Left colon (tissue), 2 donors: ENCODE measurements around the gene ATG5. TPM values are rescaled to one million over a fixed set of nuclear protein-coding genes. Genes with fewer than 3 reads are reported as not detected.
A peak's percentile ranks its signal among the peaks of the same experiment; 100 is the strongest.

Experiments
- ATAC-seq: fragments of 200-7000 bp; cut with Tn5 transposase; one replicate; pipeline ENCODE4 v1.9.1; 2020; ENCODE audit warnings: mild to moderate bottlenecking, moderate library complexity
- DNase-seq, 2 donors: peaks; one replicate each; pipeline ENCODE4 v3.0.0-alpha.2; 2020
- intact Hi-C, 2 donors: fragments of 100-400 bp; cut with DNase I in 1 of 2; cut with micrococcal nuclease in 1 of 2; formaldehyde crosslinking; loops; one replicate each; pipeline versions ENCODE4 v1.11.2 to v1.14.0; 2022; cut with DNase I, micrococcal nuclease
- total RNA-seq, 2 donors: library from RNA; stranded (reverse); fragmentation: NEBNext Ultra II Directional; extraction: Animal tissue kit (Norgen Biotek cat#: 25700); gene quantifications; one replicate each; pipeline ENCODE4 v1.2.1, GENCODE V29; 2021
- donor health status: DM: no; HTN: no; CAD: no.
- donor health status: DM: yes; HTN: yes; CAD: no.

ATG5 gene
- total RNA-seq, 2 donors from 2014 or later: 43.7 to 46.7 TPM

DNA sequence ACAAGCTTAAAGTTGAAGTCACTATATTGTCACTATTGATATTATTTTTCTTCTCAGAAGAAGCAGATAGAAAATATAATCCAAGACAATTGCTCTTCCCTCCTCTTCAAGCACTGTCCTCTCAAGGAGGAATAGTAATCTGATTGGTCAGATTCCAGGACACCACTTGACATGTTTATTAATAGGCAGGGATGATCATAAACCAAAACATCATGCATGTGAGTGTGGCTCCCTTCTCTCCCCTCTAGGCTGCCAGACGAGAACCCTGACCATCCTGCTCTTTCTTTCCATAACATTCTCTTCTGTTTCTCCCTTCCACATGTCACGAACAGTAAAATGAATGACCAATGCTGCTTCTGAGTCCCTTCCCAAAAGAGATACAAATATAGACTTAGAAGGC lies 7.5 kb downstream of the ATG5 start:
- intact Hi-C loops: no loop called here

GRCh38 chr6:106316375-106316766 lies 9.2 kb downstream of the ATG5 start:
- no peak for DNase-seq
- ATAC-seq: no peak
- intact Hi-C loops: no loop called here

More for the DNA sequence above, 7.5 kb downstream of the ATG5 start:
- no peak for ATAC-seq
- DNase-seq: no peak

- DNase-seq: no peak
- intact Hi-C loops: no loop called here
- no peak for ATAC-seq
These were observed 9.7 kb downstream of the ATG5 start for GRCh38 chr6:106315765-106316374.

- intact Hi-C loops: loop anchor here in 1 of 2 donors (10.0 kb wide), 3 partner anchors 575 to 875 kb away; no protein-coding TSS in a partner anchor
- ATAC-seq: no peak
- no peak for DNase-seq
These were observed 15.7 kb downstream of the ATG5 start for GRCh38 chr6:106309766-106310373.

DNA sequence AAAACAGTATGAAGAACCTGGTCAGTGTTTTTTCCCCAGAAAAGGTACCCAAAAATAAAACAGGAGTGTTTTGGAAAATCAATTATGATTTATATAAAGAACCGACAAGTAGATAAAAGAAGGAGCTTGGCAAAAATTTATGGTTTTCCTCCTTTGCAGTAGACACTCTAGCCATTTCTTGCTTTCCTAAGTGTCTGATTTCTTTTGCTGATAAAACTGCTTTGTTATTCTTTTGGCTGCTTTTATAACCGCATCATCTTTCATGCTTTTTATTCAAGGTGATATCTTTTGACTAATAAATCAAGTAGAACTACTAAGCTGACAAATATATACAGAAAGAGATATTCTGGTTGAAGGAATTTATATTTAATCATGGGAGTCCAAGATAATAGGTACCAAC lies 16.6 kb downstream of the ATG5 start:
- no peak for ATAC-seq

DNA sequence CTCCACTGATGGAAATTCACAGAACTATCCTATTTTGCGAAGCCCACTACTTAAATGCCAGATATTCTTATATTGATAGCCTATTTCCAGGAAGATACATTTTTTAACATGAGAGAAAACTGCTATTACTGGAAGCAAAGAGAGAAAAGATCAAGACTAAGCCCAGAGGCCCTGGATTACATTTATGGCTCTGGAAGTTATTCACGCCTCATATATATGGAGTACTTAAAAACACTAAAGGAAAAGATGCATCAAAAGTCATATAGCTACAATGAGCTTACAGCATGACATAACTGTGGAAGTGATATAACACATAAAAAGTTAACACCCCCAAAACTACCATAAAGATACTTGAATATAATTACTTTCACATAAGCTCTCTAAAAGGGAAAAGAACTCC lies 19.8 kb downstream of the ATG5 start:
- ATAC-seq (peak; percentile 15), DNase-seq (no peak)
- intact Hi-C loops: loop anchor here in 1 of 2 donors (10.0 kb wide), 3 partner anchors 571 to 871 kb away; no protein-coding TSS in a partner anchor

More for the DNA sequence above, 16.6 kb downstream of the ATG5 start:
- no peak for DNase-seq
- intact Hi-C loops: loop anchor here in 1 of 2 donors (10.0 kb wide), 3 partner anchors 574 to 874 kb away; no protein-coding TSS in a partner anchor

DNA sequence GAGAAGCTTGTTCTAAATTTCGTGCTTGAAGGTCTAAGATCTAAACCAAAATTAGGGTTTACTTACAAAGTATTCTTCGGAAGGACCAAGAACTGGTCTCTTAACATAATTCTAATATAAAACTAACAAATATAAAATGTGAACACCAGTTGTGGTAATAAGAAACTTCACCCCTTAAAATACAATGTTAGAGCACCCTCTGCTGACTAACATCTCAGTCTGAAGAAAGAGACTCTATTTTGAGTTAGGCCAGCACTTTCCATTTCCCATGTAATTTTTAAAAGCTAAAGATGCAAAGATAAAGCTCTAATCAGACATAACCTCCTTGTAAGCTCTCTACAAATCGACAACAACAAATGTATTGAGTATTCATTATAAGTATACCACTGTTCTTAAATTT lies 24.6 kb downstream of the ATG5 start:
- intact Hi-C loops: loop anchor here in 1 of 2 donors (10.0 kb wide), 3 partner anchors 566 to 866 kb away; no protein-coding TSS in a partner anchor
- DNase-seq: no peak
- ATAC-seq: peak; percentile 71

- peak; percentile 71 for ATAC-seq
- intact Hi-C loops: loop anchor here in 1 of 2 donors (10.0 kb wide), 3 partner anchors 565 to 865 kb away; no protein-coding TSS in a partner anchor
- no peak for DNase-seq
These were observed 25.4 kb downstream of the ATG5 start for GRCh38 chr6:106300020-106300780.

GRCh38 chr6:106293116-106293515 lies 32.4 kb downstream of the ATG5 start:
- intact Hi-C loops: no loop called here
- no peak for DNase-seq
- ATAC-seq: no peak

DNA sequence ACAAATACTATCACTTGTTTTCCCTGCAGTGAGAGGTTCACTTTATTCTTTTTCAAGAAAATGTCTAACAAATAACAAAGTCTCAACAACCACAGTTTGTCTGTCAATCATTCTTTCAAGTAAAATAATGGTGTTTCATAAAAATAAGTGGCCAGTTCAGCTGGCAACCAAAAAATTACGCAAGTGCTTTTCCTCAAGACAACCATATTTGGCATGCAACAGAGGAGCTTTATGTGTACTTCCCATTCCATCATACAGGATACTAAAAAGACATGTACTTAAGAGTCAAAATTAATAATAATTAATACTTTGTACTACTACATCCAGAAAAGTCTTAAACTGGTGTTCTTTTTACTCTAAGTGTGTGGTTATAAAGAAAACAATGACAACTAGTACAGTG lies 34.6 kb downstream of the ATG5 start:
- intact Hi-C loops: no loop called here
- DNase-seq: no peak
- no peak for ATAC-seq

DNA sequence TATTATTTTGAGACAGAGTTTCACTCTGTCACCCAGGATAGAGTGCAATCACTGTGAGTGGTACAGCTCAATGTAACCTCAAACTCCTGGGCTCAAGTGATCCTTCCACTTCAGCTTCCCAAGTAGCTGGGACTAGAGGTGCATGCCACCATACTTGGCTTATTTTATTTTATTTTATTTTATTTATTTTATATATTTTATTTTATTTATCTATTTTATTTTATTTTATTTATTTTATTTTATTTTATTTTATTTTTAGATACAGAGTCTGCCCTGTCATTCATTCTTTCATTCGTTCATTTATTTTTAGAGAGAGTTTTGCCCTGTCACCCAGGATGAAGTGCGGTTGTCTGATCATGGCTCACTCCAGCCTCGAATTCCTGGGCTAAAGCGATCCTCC lies 35.5 kb downstream of the ATG5 start:
- DNase-seq: no peak
- no peak for ATAC-seq
- intact Hi-C loops: no loop called here

- ATAC-seq (no peak), DNase-seq (no peak)
- intact Hi-C loops: no loop called here
These were observed 38.3 kb downstream of the ATG5 start for GRCh38 chr6:106287215-106287614.

DNA sequence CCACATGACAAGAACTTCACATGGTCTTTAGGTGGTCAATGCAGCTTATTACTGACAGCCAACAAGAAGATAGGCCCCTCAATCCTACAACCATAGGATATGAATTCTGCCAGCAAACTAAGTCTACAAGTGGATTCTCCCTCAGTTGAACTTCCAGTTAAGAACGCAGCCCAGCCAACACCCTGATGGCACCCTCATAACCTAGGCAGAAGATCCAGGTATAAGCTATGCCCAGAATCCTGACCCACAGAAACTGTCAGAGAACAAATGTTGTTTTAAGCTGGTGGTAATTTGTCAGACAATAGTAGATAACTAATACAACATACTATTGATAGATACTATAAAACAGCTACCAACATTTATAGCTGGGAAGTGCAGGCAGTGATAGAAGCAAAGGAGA lies 38.8 kb downstream of the ATG5 start:
- ATAC-seq (no peak), DNase-seq (no peak)
- intact Hi-C loops: no loop called here

DNA sequence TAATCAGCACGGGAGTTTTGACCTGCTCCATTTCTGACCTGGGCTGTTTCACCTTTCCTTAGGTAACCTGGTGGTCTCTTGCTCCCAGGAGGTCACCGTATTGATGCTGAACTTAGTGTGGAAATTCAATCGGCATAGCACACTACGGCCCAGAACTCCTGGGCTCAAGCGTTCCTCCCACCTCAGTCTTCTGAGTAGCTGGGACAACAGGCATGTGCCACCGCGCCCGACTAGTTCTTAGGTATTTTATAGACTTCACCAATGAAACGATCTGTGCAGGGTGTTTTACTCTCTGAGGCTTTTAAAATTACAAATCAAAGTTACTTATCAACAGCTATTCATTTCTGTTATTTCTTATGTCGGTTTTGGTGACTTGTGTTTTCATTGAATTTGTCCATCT lies 42.1 kb downstream of the ATG5 start:
- intact Hi-C loops: no loop called here
- no peak for ATAC-seq

DNA sequence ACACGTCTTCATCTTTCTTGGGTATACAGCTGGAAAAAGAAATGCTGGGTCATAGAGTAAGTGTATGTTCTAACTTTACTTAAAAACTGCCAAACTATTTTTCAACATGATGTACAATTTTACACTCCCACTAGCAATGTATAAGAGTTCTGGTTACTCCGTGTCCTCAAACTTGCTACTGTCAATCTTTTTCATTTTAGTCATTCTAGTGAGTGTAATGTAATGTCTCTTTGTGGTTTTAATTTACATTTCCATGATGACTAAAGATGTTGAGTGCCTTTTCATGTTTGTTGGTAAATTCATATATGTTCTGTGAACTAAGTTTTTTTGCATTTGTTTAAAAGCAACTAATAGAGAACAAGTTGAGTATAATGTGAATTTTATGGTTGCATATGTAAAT lies 43.9 kb downstream of the ATG5 start:
- ATAC-seq (no peak), DNase-seq (no peak)
- intact Hi-C loops: no loop called here

More for the DNA sequence above, 42.1 kb downstream of the ATG5 start:
- DNase-seq: no peak

DNA sequence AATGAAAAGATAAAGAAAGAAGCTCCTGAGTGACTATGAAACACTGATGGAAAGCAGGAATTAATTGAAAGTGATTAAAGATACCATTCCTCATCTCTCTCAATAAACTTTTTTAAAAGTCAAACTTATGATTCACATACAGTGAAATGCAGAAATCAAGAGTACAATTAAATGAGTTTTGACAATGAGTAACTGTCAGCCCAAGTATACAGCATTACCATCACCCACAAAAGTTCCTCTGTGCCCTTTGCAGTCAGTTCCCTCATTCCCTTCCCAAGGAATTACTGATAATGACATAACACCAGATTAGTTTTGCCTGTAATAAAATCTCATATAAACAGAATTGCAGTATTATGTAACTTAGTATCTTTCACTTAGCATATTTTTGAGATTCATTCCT lies 44.5 kb downstream of the ATG5 start:
- DNase-seq (no peak), ATAC-seq (peak; percentile 52)
- intact Hi-C loops: no loop called here

DNA sequence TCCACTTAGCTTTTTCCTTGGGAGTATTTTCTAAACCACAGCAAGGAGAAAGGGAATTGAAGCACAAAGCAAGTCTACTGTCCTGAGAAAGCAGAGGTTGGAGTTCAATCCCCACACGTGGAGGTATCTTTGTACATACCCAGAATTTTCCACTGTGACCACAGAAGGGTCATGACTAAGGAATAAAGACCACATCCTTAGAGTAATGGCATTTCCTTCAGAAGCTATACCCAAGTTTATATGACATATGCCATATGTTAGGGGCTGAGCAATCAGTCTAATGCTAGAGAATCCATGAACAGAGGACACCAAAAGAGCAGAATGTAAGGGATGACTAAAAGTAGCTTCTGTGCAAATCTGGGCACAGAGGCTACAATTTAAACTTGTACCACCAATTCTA lies 46.4 kb downstream of the ATG5 start:
- DNase-seq (no peak), ATAC-seq (no peak)
- intact Hi-C loops: no loop called here

DNA sequence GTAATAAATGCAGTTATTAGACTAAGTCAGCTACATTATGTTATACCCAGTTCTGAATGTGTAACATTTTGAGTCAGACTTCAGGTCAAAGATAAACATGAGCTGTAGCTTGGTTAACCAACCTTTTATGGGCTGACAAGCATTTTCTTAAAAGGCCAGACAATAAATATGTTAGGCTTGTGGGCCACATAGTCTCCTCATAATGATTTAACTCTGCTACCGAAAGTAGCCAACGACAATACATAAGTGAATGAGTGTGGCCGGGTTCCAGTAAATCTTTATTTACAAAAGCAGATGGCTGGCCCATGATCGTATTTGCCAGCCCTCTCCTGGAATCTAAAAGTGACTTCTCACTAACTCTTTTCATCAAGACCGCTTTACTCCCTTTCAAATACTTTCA lies 49.9 kb downstream of the ATG5 start:
- ATAC-seq (no peak), DNase-seq (no peak)

GRCh38 chr6:106273087-106273486 lies 52.5 kb downstream of the ATG5 start:
- no peak for DNase-seq
- intact Hi-C loops: no loop called here
- no peak for ATAC-seq

More for the DNA sequence above, 49.9 kb downstream of the ATG5 start:
- intact Hi-C loops: no loop called here

DNA sequence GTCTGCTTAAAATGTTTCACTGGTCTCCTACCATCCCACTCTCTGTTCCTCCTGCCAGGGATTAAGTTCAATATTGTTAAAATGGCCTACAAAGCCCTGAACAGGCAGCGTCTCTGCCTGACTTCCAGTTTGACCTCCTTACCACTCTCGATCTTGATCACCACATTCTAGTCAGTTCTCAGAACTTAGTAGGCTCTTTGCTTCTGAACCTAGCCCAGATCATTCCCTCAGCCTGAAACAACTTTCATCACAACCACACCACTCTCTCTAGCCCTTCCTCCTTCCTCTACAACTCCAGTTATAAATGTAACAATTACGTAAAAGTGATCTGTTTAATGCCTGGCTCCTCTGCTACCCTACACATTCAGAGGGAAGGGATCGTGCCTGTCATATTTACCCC lies 53.3 kb downstream of the ATG5 start:
- no peak for DNase-seq
- intact Hi-C loops: no loop called here
- ATAC-seq: no peak
